HG03159 (cell line): ENCODE measurements around the gene ZNF329.

ENCODE experiments used
- ATAC-seq: cut with Tn5 transposase; IDR thresholded peaks from one replicate; pipeline ENCODE4 v1.9.1; 2021; ENCODE audit warnings: mild to moderate bottlenecking, moderate library complexity; ENCODE audit not compliant: unreplicated experiment

ZNF329 gene

GRCh38 chr19:58118979-58119733, 31.4 kb downstream of the ZNF329 start:
- ATAC-seq, result no peak

GRCh38 chr19:58117841-58118575, 32.6 kb downstream of the ZNF329 start:
- ATAC-seq, result no peak

DNA sequence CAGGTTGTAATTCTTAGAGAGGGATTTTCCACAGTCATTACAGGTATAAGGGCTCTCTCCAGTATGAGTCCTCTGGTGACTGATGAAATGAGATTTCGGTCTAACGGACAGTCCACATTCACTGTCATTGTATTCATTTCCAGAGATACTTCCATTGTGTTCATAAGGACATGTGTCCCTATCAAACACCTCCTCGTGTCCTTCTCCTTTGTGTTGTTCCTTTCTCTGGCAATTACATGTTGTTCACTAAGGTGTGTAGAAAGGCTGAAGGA, 42.1 kb downstream of the ZNF329 start:
- no peak for ATAC-seq

DNA sequence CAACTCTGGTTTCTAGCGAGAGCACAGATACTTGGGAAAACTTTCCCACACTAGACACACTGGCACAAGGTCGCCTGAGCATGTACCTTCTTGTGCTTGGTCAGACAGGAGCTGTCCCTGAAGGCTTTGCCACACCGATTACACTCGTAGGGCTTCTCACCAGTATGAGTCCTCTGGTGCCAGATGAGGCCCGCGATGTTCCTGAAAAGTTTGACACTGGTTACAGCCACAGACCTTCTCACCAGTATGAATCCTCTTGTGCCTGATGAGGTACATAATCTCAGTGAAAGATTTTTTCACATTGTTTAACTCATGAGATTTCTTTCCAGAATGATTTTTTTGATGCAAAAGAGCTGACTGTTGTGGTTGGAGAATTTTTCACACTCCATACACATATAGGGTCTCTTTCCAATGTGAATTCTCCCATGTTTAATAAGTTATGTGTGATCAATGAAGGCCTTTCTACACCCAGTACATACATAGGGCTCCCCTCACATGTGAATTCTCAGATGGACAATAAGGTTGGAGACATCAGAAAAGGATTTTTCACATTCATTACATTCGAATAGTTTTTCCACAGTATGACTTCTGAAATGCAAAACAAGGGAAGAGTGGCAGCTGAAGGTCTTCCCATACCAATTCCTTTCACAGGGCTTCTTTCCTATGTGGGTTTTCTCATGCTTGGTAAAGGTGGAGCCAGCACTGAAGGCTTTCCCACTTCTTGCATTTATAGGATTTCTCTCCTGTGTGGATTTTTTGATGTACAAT, 42.6 kb downstream of the ZNF329 start:
- ATAC-seq, result no peak

- no peak for ATAC-seq
Measured at GRCh38 chr19:58098682-58098998, 51.9 kb downstream of the ZNF329 start.

DNA sequence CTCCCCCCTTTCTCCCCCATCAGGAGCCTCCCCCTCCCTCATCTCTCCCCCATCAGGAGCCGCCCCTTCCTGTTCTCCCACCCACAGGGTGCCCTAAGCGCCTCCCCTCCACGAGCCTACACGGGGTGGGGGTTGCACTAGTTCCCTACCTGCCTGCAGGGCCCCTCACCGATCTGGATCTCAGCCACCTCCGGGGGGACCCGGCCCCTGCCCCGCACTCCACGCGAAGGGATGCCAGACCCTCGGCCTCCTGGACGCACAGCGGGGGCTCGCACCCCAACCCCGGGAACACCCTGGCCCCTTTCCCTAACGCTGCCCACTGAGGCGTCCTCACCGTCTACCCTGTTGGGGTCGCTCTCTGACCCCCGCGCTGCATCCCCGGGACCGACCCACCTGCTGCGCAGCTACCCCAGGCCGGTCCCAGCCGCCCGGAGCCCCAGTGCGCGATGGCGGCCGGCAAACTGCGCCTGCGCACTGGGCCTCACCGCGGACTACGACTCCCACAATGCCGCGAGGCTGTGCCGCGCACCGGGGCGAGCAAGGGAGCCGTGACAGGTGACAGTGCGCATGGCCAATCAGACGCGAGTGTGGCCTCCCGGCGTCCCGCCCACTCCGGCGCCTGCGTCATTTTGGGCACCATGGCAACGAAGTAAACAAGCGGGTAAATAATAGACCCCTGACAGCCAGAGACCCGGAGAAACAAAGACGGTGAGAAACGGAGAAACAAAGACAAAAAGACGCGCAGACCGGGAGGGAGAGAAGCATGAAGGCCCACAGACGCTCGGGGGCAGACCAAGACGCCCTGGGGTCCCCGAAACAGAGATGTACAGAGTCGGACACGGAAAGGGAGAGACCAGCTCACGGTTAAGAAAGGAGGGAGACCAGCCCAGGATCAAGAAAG, 52.6 kb downstream of the ZNF329 start, which contains the start of gene ZSCAN18:
TSS of gene ZSCAN18 (minus strand) at position 451 of the 901 bp plus-strand sequence. CDS start 7,964 bp downstream, outside the sequence.
- no peak for ATAC-seq

GRCh38 chr19:58097349-58097748, 53.2 kb downstream of the ZNF329 start:
- ATAC-seq, result no peak

- ATAC-seq, result no peak
Measured at GRCh38 chr19:58096884-58097283, 53.7 kb downstream of the ZNF329 start.

DNA sequence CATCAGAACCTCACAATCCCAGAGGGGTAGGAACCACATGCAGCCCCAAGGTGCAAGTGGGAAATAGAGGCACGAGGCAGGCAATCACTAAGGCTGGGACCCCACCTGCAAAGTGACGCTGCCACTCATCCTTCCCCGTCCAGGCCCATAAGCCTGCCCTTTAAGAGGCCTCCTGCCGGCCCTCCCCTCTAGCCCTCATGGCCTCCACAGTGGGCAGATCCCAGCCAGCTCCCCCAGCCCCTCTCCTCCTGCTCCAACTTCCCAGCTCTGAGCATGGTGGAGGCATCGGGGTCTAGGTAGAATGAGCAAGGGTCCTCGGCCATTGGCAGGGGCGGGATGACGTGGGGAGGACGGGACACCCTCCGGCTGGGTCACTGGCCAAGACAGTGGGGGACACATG, 55.3 kb downstream of the ZNF329 start:
- no peak for ATAC-seq

- no peak for ATAC-seq
Measured at GRCh38 chr19:58093071-58093470, 57.5 kb downstream of the ZNF329 start.

DNA sequence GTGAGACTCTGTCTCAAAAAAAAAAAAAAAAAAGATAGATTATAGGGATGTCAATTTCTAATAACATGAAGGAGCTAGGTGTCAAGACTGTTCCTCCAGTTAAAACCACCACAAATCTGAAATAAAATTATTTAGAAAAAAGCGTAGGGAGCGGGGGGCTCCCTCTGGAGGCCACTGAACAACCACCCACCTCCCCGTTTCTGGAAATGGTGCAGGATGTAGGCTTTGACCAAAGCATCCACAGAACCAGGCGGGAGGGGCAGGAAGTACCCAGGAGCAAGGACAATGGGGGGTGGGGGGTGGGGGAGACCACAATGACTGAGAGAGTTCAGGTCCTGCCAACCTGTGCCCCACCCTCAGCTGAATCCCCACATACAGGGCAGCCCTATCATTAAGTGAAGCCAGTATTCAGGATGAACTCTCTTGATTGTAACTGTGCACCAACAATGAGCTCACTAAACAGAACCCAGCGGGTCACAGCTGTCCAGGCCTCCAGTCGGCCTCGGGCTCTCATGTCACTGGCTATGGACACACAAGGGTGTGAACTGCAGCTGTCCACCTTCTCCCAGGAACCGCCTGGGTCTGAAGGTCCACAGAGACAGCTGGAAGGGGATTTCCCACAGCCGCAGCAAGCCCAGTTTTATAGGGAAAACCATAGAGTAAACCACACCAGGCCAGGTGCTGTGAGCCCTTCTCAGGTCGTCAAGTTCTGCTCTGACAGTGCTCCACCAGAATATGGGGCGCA, 59.2 kb downstream of the ZNF329 start:
- ATAC-seq, result no peak

GRCh38 chr19:58089846-58090245, 60.7 kb downstream of the ZNF329 start:
- no peak for ATAC-seq

DNA sequence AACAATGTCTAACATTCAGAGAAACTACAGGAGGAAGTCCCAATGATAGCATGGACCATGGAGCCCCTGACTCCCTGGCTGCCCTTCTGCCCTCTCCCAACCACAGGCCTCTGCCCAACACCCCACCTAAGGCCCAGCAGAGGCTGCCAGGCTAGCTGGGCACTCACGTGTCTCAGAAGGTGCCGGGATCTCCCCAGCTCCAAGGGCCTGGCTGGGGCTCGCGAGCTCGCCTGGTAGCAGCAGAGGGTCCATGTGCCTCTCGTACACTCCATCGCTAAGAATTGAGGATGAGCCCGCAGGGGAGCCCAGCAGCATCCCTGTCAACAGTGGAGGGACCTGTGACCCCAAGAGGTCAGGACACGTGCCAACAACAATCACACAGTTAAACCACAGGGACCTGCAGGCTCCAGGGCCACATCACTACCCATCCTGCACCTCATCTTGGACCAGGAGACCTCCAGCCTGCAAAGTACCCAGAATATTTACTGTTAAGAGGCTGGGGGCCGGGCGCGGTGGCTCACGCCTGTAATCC, 62.0 kb downstream of the ZNF329 start:
- ATAC-seq, result no peak

DNA sequence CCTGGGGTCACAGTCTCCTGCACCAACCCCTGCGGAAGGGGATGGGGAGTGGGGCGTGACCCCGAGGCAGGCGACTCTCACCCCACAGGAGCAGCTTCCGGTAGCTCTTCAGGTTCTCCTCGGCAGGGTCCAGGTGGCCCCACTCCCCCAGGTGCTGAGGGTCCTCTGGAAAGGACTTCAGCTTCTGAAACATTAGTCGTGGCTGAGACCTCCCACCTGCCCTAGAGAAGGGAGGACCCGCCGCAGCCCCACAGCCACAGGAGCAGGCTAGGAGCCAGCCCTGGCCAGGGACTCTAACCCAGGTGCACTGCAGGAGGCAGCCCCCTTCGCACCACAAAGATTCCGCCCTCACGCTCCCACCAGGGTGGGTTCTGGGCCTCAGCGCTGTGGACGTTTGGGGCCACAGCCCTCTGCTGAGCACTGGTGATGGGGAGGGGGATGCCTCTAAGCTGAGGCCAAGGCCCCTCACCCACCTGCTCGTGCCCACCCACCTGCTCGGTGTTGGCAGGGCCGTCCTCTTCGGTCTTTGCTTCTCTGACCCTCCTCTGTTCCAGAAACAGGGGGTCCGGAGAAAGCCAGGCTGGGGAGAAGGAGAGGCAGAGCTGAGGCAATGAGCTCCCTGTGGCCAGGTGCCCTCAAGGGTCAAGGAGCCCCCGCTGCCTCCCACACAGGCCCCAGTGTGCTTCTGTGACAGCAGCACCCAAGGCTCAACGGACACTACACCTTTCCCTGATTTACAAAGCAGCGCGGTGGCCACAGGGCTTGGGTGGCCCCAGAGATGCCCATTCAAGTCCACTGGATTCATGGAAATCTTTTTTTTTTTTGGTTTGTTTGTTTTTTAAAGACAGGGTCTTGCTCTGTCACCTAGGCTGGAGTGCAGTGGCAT, 63.5 kb downstream of the ZNF329 start:
- no peak for ATAC-seq

- ATAC-seq, result no peak
Measured at GRCh38 chr19:58085348-58085875, 65.2 kb downstream of the ZNF329 start.

GRCh38 chr19:58084596-58085347, 65.8 kb downstream of the ZNF329 start:
- ATAC-seq, result no peak

DNA sequence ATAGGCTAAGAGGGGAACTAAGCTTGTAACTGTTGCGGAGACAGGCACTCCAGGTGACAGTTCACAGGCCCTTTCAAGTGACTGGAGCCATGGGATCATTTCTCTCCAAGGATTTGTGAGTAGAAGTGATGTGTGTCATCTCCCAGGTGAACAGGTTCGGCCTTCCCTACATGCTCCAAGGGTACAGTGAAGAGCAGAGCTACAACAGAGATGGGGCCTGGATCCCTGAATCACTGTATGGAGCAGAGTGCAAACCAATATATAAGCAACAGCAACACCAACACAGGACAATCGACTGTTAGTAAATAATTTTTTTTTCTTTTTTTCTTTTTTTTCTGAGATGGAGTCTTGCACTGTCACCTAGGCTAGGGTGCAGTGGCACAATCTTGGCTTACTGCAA, 67.6 kb downstream of the ZNF329 start:
- ATAC-seq, result no peak

- no peak for ATAC-seq
Measured at GRCh38 chr19:58079792-58080191, 70.8 kb downstream of the ZNF329 start.
